GM23338 (cell line): Measurements from ENCODE around the gene ZNF560. TPM values are rescaled to one million over a fixed set of nuclear protein-coding genes. Genes with fewer than 3 reads are reported as not detected.

Source experiments
- ATAC-seq: fragments of 200-7000 bp; cut with Tn5 transposase; 3 replicates; pipeline ENCODE4 v1.9.1; 2020
- DNase-seq: peaks from one replicate; pipeline ENCODE4 v3.0.0-alpha.2; 2015; ENCODE audit warnings: low spot score
- H2AFZ ChIP-seq: fragments of 200-600 bp; sonication (generic); 2 replicates; pipeline ENCODE4 v1.8.0; 2016; ENCODE audit warnings: antibody characterized with exemption, mild to moderate bottlenecking, moderate library complexity
- H3F3A ChIP-seq: fragments of 200-600 bp; sonication (generic); replicated peaks from 2 replicates; pipeline ENCODE4 v1.8.0; 2017; ENCODE audit warnings: antibody characterized with exemption, mixed run types, low read depth
- H3K27ac ChIP-seq: fragments of 200-600 bp; sonication (generic); 2 replicates; pipeline ENCODE4 v1.6.1; 2016; ENCODE audit warnings: low read depth
- H3K27me3 ChIP-seq: fragments of 200-600 bp; sonication (generic); 2 replicates; pipeline ENCODE4 v1.8.0; 2016; ENCODE audit warnings: mild to moderate bottlenecking, mixed run types, moderate library complexity; ENCODE audit not compliant: insufficient read depth
- H3K36me3 ChIP-seq: fragments of 200-600 bp; sonication (generic); 2 replicates; pipeline ENCODE4 v1.8.0; 2016; ENCODE audit warnings: mild to moderate bottlenecking; ENCODE audit not compliant: insufficient read depth
- H3K4me1 ChIP-seq: fragments of 200-600 bp; sonication (generic); 2 replicates; pipeline ENCODE4 v1.8.0; 2016; ENCODE audit warnings: mild to moderate bottlenecking, moderate library complexity; ENCODE audit not compliant: insufficient read depth
- H3K4me2 ChIP-seq: fragments of 200-600 bp; sonication (generic); 2 replicates; pipeline ENCODE4 v1.7.1; 2017; ENCODE audit warnings: mixed run types
- H3K4me3 ChIP-seq: fragments of 200-600 bp; sonication (generic); 2 replicates; pipeline ENCODE4 v1.6.1; 2016; ENCODE audit warnings: mixed run types
- H3K79me2 ChIP-seq: fragments of 200-600 bp; sonication (generic); replicated peaks from 2 replicates; pipeline ENCODE4 v1.8.0; 2017; ENCODE audit warnings: mild to moderate bottlenecking; ENCODE audit not compliant: insufficient read depth
- H3K9me2 ChIP-seq: fragments of 200-600 bp; sonication (generic); 2 replicates; pipeline ENCODE4 v1.8.0; 2017; ENCODE audit not compliant: insufficient read depth
- H4K20me1 ChIP-seq: fragments of 200-600 bp; sonication (generic); replicated peaks from 2 replicates; pipeline ENCODE4 v1.8.0; 2017; ENCODE audit warnings: mild to moderate bottlenecking; ENCODE audit not compliant: insufficient read depth
- H3K27ac Mint-ChIP-seq: 2 replicates; pipeline ENCODE4 v1.8.0; 2020; ENCODE audit warnings: inconsistent platforms, mild to moderate bottlenecking, moderate library complexity, mixed read lengths
- H3K27me3 Mint-ChIP-seq: 3 replicates; pipeline ENCODE4 v1.8.0; 2022; ENCODE audit warnings: low read depth, mild to moderate bottlenecking, moderate library complexity, mixed read lengths, inconsistent platforms; ENCODE audit not compliant: insufficient read depth, poor library complexity
- H3K36me3 Mint-ChIP-seq: 3 replicates; pipeline ENCODE4 v1.8.0; 2021; ENCODE audit warnings: low read depth, mild to moderate bottlenecking, inconsistent platforms, moderate library complexity, mixed read lengths
- H3K4me1 Mint-ChIP-seq: 3 replicates; pipeline ENCODE4 v1.8.0; 2020; ENCODE audit warnings: mild to moderate bottlenecking, inconsistent platforms, mixed read lengths
- H3K4me3 Mint-ChIP-seq: 3 replicates; pipeline ENCODE4 v1.8.0; 2021; ENCODE audit warnings: moderate library complexity, mild to moderate bottlenecking, inconsistent platforms, mixed read lengths
- H3K9me3 Mint-ChIP-seq: 3 replicates; pipeline ENCODE4 v1.8.0; 2020; ENCODE audit warnings: moderate library complexity, mild to moderate bottlenecking, inconsistent platforms, mixed read lengths
- CREB1 ChIP-seq: fragments of 250-450 bp; sonication (Bioruptor Pico); IDR thresholded peaks from 2 replicates; pipeline ENCODE4 v1.5.0; 2020; ENCODE audit warnings: low read depth, mild to moderate bottlenecking, moderate library complexity
- CTCF ChIP-seq, 2 experiments: fragments of 200-600 bp in 1 of 2; sonication (generic) in 1 of 2; conservative IDR thresholded peaks; 2 replicates each; pipeline versions ENCODE4 v1.5.1 to v1.6.1; 2016 to 2017; ENCODE audit warnings: antibody characterized with exemption in 2 of 2, low read depth in 2 of 2, mild to moderate bottlenecking in 2 of 2, moderate library complexity in 1 of 2
- ETS1 ChIP-seq: IDR thresholded peaks from 2 replicates; pipeline ENCODE4 v1.6.1; 2016; ENCODE audit warnings: antibody characterized with exemption
- EZH2 ChIP-seq: fragments of 200-600 bp; sonication (generic); IDR thresholded peaks from one replicate; pipeline ENCODE4 v1.8.0; 2017; ENCODE audit warnings: antibody characterized with exemption, mild to moderate bottlenecking, low read depth; ENCODE audit not compliant: unreplicated experiment
- EZH2phosphoT487 ChIP-seq: fragments of 200-600 bp; sonication (generic); IDR thresholded peaks from one replicate; pipeline ENCODE4 v1.8.1; 2018; ENCODE audit warnings: antibody characterized with exemption; ENCODE audit not compliant: unreplicated experiment
- JUNB ChIP-seq: IDR thresholded peaks from one replicate; pipeline ENCODE4 v1.6.1; 2016; ENCODE audit warnings: antibody characterized with exemption; ENCODE audit not compliant: unreplicated experiment
- NANOG ChIP-seq: IDR thresholded peaks from 2 replicates; pipeline ENCODE4 v1.6.1; 2016; ENCODE audit warnings: antibody characterized with exemption, borderline replicate concordance
- POLR2AphosphoS5 ChIP-seq: IDR thresholded peaks from 2 replicates; pipeline ENCODE4 v1.6.1; 2016; ENCODE audit warnings: antibody characterized with exemption, low read depth
- STAT1 ChIP-seq: IDR thresholded peaks from one replicate; pipeline ENCODE4 v1.6.1; 2016; ENCODE audit warnings: antibody characterized with exemption; ENCODE audit not compliant: unreplicated experiment
- ZNF114 ChIP-seq: fragments of 250-450 bp; sonication (Bioruptor Pico); IDR thresholded peaks from 2 replicates; pipeline ENCODE4 v1.5.0; 2020; ENCODE audit warnings: mild to moderate bottlenecking, moderate library complexity
- ZNF331 ChIP-seq: fragments of 250-450 bp; sonication (Bioruptor Pico); IDR thresholded peaks from 2 replicates; pipeline ENCODE4 v1.5.0; 2020; ENCODE audit warnings: low read depth, mild to moderate bottlenecking, moderate library complexity
- ZNF462 ChIP-seq: fragments of 250-450 bp; sonication (Bioruptor Pico); IDR thresholded peaks from 2 replicates; pipeline ENCODE4 v1.5.0; 2020; ENCODE audit warnings: mild to moderate bottlenecking, moderate library complexity
- polyA plus RNA-seq: library from polyadenylated mRNA; unstranded; fragments of >200 nt; fragmentation: Nextera tagmentation; extraction: Ambion mirVana; gene quantifications from 2 replicates; pipeline ENCODE4 v1.2.1, GENCODE V29; 2016
- total RNA-seq: library from RNA; depleted of rRNA; stranded (reverse); fragments of >200 nt; shearing (Covaris generic); gene quantifications from 2 replicates; pipeline ENCODE4 v1.2.3, GENCODE V29; 2014

ZNF560 gene
- total and polyA plus RNA-seq, 2 experiments from 2014 or later, result 0.14 TPM; not detected in 1

- Histone ChIP-seq H4K20me1 (no peaks in the 10 kb centered on the region), H2AFZ (no peak overlapping the region), H3K27ac (no peak overlapping the region), H3K4me1 (no peaks in the 10 kb centered on the region), H3K4me3 (no peak overlapping the region), H3K9me2 (no peaks in the 10 kb centered on the region), H3K36me3 (no peaks in the 10 kb centered on the region; the same call in none of the 2 replicates), H3K4me2 (no peak overlapping the region), H3F3A (no peaks in the 10 kb centered on the region), H3K79me2 (no peaks in the 10 kb centered on the region), H3K27me3 (no peaks in the 10 kb centered on the region)
- ATAC-seq, result no peak
- Mint-ChIP-seq H3K4me3 (no peak overlapping the region), H3K9me3 (peaks cover 96% of the 10 kb centered on the region), H3K27ac (no peak overlapping the region), H3K36me3 (peaks cover 40% of the 10 kb centered on the region), H3K4me1 (no peaks in the 10 kb centered on the region), H3K27me3 (peaks cover 2% of the 10 kb centered on the region)
- TF ChIP-seq EZH2phosphoT487 (no peak), ETS1 (no peak)
- DNase-seq, result no peak
These were observed 23.4 kb downstream of the ZNF560 start for GRCh38 chr19:9474975-9475374.

- Mint-ChIP-seq H3K4me3 (no peak overlapping the region), H3K36me3 (peaks cover 33% of the 10 kb centered on the region; the same call in 2 of the 3 replicates), H3K27me3 (peaks cover 2% of the 10 kb centered on the region), H3K27ac (no peak overlapping the region), H3K9me3 (peaks cover 96% of the 10 kb centered on the region), H3K4me1 (no peaks in the 10 kb centered on the region)
- no peaks in the 10 kb centered on the region for H3F3A ChIP-seq
- no peak overlapping the region for H3K4me2 ChIP-seq
- ATAC-seq (no peak), DNase-seq (no peak)
- no peaks in the 10 kb centered on the region; the same call in 1 of the 2 replicates for H3K36me3 ChIP-seq
- H4K20me1 ChIP-seq, result no peaks in the 10 kb centered on the region
- H3K27me3 ChIP-seq, result no peaks in the 10 kb centered on the region
- no peak overlapping the region for H3K27ac ChIP-seq
- H3K4me1 ChIP-seq, result no peaks in the 10 kb centered on the region
- H3K79me2 ChIP-seq, result no peaks in the 10 kb centered on the region
- no peaks in the 10 kb centered on the region for H3K9me2 ChIP-seq
- H3K4me3 ChIP-seq, result no peak overlapping the region
- H2AFZ ChIP-seq, result no peak overlapping the region
- TF ChIP-seq EZH2 (no peak), POLR2AphosphoS5 (no peak), ZNF114 (no peak), NANOG (no peak), CREB1 (no peak), JUNB (no peak), CTCF (conservative IDR thresholded peaks at IDR 0.05; ENCODE audit: low read depth in 2 of 2) (no peak), STAT1 (no peak), EZH2phosphoT487 (no peak), ZNF331 (CRISPR knock-in tag) (no peak), ZNF462 (CRISPR knock-in tag) (no peak)
These were observed 31.3 kb downstream of the ZNF560 start for GRCh38 chr19:9467161-9467560.
